ENCODE data around the gene DTYMK. TPM values are rescaled to one million over a fixed set of nuclear protein-coding genes. Genes with fewer than 3 reads are reported as not detected.

DTYMK gene
- total and polyA plus RNA-seq, 2 of the 8 experiments (the other 6 are each of a cell fraction or from before 2014, with no cell fraction given), result 58.3 to 69.9 TPM

GRCh38 chr2:241638940-241639339, 47.7 kb downstream of the DTYMK start:
- Histone ChIP-seq H3K79me1 (ENCODE audit: low read depth, low read length) (peaks cover 27% of the 10 kb centered on the region), H4K8ac (ENCODE audit: extremely low read depth, insufficient read depth, low read length) (no peak overlapping the region; the same call in 1 of the 2 replicates), H3K36me3 (ENCODE audit: control insufficient read depth in 2 of 4, insufficient read depth in 4 of 4, low read length in 3 of 4) (peaks cover 0 to 6% (median 3%) of the 10 kb centered on the region in 4 experiments; a peak in 3 of 8 replicates), H4K20me1 (replicated peaks in 1 of 2; ENCODE audit: control insufficient read depth in 1 of 2, insufficient read depth in 2 of 2, low read length in 2 of 2) (peaks cover 24 to 29% of the 10 kb centered on the region in 2 experiments), H3K4me2 (ENCODE audit: insufficient read depth in 1 of 2, low read depth in 2 of 2, low read length in 2 of 2) (peak overlapping the region; percentile 72 to 83; a peak in 3 of 4 replicates), H3K27ac (ENCODE audit: low read depth, low read length) (no peak overlapping the region), H3K4me1 (replicated peaks in 1 of 4; ENCODE audit: control insufficient read depth in 3 of 4, insufficient read depth in 4 of 4, low read length in 3 of 4) (peaks cover 0 to 10% (median 6%) of the 10 kb centered on the region in 4 experiments; a peak in 6 of 7 replicates), H2AFZ (ENCODE audit: low read length) (no peak overlapping the region), H3K4me3 (ENCODE audit: extremely low read depth in 1 of 4, insufficient read depth in 2 of 4, low read depth in 3 of 4, low read length in 4 of 4) (peak overlapping the region in 2 of 4 experiments; percentile 73 to 82; a peak in 4 of 8 replicates), H2BK12ac (ENCODE audit: low read depth, low read length) (no peak overlapping the region), H2BK5ac (ENCODE audit: low read depth, low read length) (no peak overlapping the region), H4K91ac (replicated peaks; ENCODE audit: insufficient read length, low read length) (no peak overlapping the region), H3K23me2 (ENCODE audit: low read depth, low read length) (peaks cover 4% of the 10 kb centered on the region; the same call in 1 of the 2 replicates), H2BK20ac (ENCODE audit: low read length) (no peak overlapping the region), H2BK15ac (ENCODE audit: low read length) (no peak overlapping the region), H4K5ac (ENCODE audit: insufficient read length, low read depth, low read length) (no peak overlapping the region), H3K9me3 (ENCODE audit: insufficient read depth in 2 of 2, low read depth in 1 of 2, low read length in 1 of 2) (no peaks in the 10 kb centered on the region), H3K14ac (ENCODE audit: insufficient read length) (no peak overlapping the region), H3K56ac (replicated peaks; ENCODE audit: insufficient read length, low read depth, low read length) (no peak overlapping the region), H3K4ac (replicated peaks; ENCODE audit: insufficient read length, low read depth, low read length) (no peak overlapping the region), H3K79me2 (ENCODE audit: control insufficient read depth in 1 of 2, insufficient read depth in 2 of 2, low read length in 2 of 2) (peaks cover 29 to 80% of the 10 kb centered on the region in 2 experiments), H2AK5ac (ENCODE audit: low read depth, low read length) (no peak overlapping the region), H3K23ac (ENCODE audit: insufficient read length) (no peak overlapping the region), H2BK120ac (replicated peaks; ENCODE audit: low read depth, low read length) (no peak overlapping the region), H3K27me3 (replicated peaks in 1 of 4; ENCODE audit: control insufficient read depth in 3 of 4, extremely low read depth in 1 of 4, insufficient read depth in 3 of 4, low read length in 3 of 4) (no peaks in the 10 kb centered on the region), H3K18ac (ENCODE audit: extremely low read depth, low read length) (no peak overlapping the region), H3K9ac (replicated peaks in 1 of 4; ENCODE audit: extremely low read depth in 1 of 4, low read depth in 3 of 4, low read length in 3 of 4) (no peak overlapping the region)
- no peak for FAIRE-seq
- POLR2A ChIA-PET (ENCODE audit: partially characterized antibody), result interaction anchor here (1.6 to 2.7 kb wide), 2 partner anchors 10 to 21 kb away, joined by 6 to 7 read pairs; no protein-coding TSS in a partner anchor
- DNase-seq (ENCODE audit: low read depth in 1 of 2, low spot score in 2 of 2), result no peak
- CTCF ChIA-PET (ENCODE audit: partially characterized antibody), result interaction anchor here (0.8 to 2.4 kb wide), 2 partner anchors 9 to 20 kb away, joined by 5 to 13 read pairs; no protein-coding TSS in a partner anchor
- WGBS, 2 experiments (ENCODE audit: extremely low coverage in 1 of 2, insufficient coverage in 1 of 2, insufficient read length in 1 of 2, insufficient replicate concordance in 2 of 2, low coverage in 1 of 2, low lambda C conversion rate in 2 of 2, missing lambda C conversion rate in 1 of 2), result 90% methylated on average over 14 of the region's 14 CpGs; no CpG with 5 or more reads in 1 of the 2 experiments
- TF ChIP-seq JUND (IDR thresholded peaks at IDR 0.05; ENCODE audit: low read length), result no peak
- TF ChIP-seq HDAC2 (IDR thresholded peaks at IDR 0.05; ENCODE audit: borderline replicate concordance in 1 of 2, low read depth in 2 of 2, low read length in 2 of 2), result no peak
- TF ChIP-seq CHD2 (IDR thresholded peaks at IDR 0.05; ENCODE audit: low read length), result no peak
- no peak for TF ChIP-seq RNF2 (IDR thresholded peaks at IDR 0.05; ENCODE audit: borderline replicate concordance, low read depth, low read length, missing control alignments, poor library complexity, severe bottlenecking)
- no peak for TF ChIP-seq USF2 (IDR thresholded peaks at IDR 0.05; ENCODE audit: low read length)
- TF ChIP-seq JUN (IDR thresholded peaks at IDR 0.05; ENCODE audit: low read depth, low read length), result no peak
- TF ChIP-seq ATF2 (IDR thresholded peaks at IDR 0.05; ENCODE audit: low read length), result no peak
- no peak for TF ChIP-seq MAX (IDR thresholded peaks at IDR 0.05)
- no peak for TF ChIP-seq SIRT6 (IDR thresholded peaks at IDR 0.05; ENCODE audit: low read length)
- TF ChIP-seq SP2 (IDR thresholded peaks at IDR 0.05; ENCODE audit: low read length), result no peak
